DOHH2 (cell line): ENCODE measurements around the gene MAP3K1.

Experiments
- CTCF ChIP-seq: fragments of 200-600 bp; sonication (generic); IDR thresholded peaks from one replicate; pipeline ENCODE4 v1.5.1; 2014; ENCODE audit warnings: antibody characterized with exemption, mild to moderate bottlenecking, low read depth, low read length; ENCODE audit not compliant: poor library complexity, severe bottlenecking
- EZH2phosphoT487 ChIP-seq: fragments of 200-600 bp; sonication (generic); IDR thresholded peaks from 2 replicates; pipeline ENCODE4 v1.6.1; 2017; ENCODE audit warnings: borderline replicate concordance, mild to moderate bottlenecking, antibody characterized with exemption, low read length, moderate library complexity, mixed read lengths

- TF ChIP-seq CTCF (no peak), EZH2phosphoT487 (no peak)
These were observed 12.6 kb downstream of the MAP3K1 start for GRCh38 chr5:56827924-56828323.
